ENCODE data around the gene TSPAN13. TPM values are rescaled to one million over a fixed set of nuclear protein-coding genes. Genes with fewer than 3 reads are reported as not detected.

Gene TSPAN13
- 63.1 to 70.0 TPM (median 69.5 TPM) in 3 replicates for total RNA-seq

- Mint-ChIP-seq H3K27me3 (ENCODE audit: low read depth) (peaks cover 2% of the 10 kb centered on the region), H3K4me1 (peaks cover 19% of the 10 kb centered on the region), H3K9me3 (no peaks in the 10 kb centered on the region), H3K27ac (peak within 1 kb of the TSS; percentile 92), H3K4me3 (peak within 1 kb of the TSS; percentile 81), H3K36me3 (no peaks in the 10 kb centered on the region)
- no peak for TF ChIP-seq CTCF (IDR thresholded peaks at IDR 0.05; ENCODE audit: unreplicated experiment)
- peak; percentile 78 to 91 for DNase-seq (ENCODE audit: low spot score in 2 of 2, unreplicated experiment in 2 of 2)
Measured at GRCh38 chr7:16753102-16753931, at the start of gene TSPAN13. TSPAN13 (plus strand) TSS chr7:16753755; CDS start chr7:16753968, 213 bp downstream.

GRCh38 chr7:16708511-16708910 lies 45.0 kb upstream of the TSPAN13 start:
- no peak overlapping the region for H3K27ac Mint-ChIP-seq
- peaks cover 31% of the 10 kb centered on the region for H3K36me3 Mint-ChIP-seq
- H3K9me3 Mint-ChIP-seq = no peaks in the 10 kb centered on the region
- no peaks in the 10 kb centered on the region for H3K4me1 Mint-ChIP-seq
- H3K27me3 Mint-ChIP-seq (ENCODE audit: low read depth) = no peaks in the 10 kb centered on the region
- TF ChIP-seq CTCF (IDR thresholded peaks at IDR 0.05; ENCODE audit: unreplicated experiment) = no peak
- H3K4me3 Mint-ChIP-seq = no peak overlapping the region
- no peak for DNase-seq (ENCODE audit: low spot score in 2 of 2, unreplicated experiment in 2 of 2)

GRCh38 chr7:16708980-16709379 lies 44.6 kb upstream of the TSPAN13 start:
- no peak for TF ChIP-seq CTCF (IDR thresholded peaks at IDR 0.05; ENCODE audit: unreplicated experiment)
- Mint-ChIP-seq H3K36me3 (peaks cover 28% of the 10 kb centered on the region), H3K27ac (no peak overlapping the region), H3K27me3 (ENCODE audit: low read depth) (no peaks in the 10 kb centered on the region), H3K4me1 (no peaks in the 10 kb centered on the region), H3K4me3 (no peak overlapping the region), H3K9me3 (no peaks in the 10 kb centered on the region)
- DNase-seq (ENCODE audit: low spot score in 2 of 2, unreplicated experiment in 2 of 2) = no peak

GRCh38 chr7:16710651-16711050 lies 42.9 kb upstream of the TSPAN13 start:
- Mint-ChIP-seq H3K9me3 (no peaks in the 10 kb centered on the region), H3K4me3 (no peak overlapping the region), H3K27me3 (ENCODE audit: low read depth) (no peaks in the 10 kb centered on the region), H3K36me3 (peaks cover 21% of the 10 kb centered on the region), H3K27ac (no peak overlapping the region), H3K4me1 (peaks cover 8% of the 10 kb centered on the region)
- no peak for TF ChIP-seq CTCF (IDR thresholded peaks at IDR 0.05; ENCODE audit: unreplicated experiment)
- no peak for DNase-seq (ENCODE audit: low spot score in 2 of 2, unreplicated experiment in 2 of 2)

GRCh38 chr7:16711730-16712129 lies 41.8 kb upstream of the TSPAN13 start:
- DNase-seq (ENCODE audit: low spot score in 2 of 2, unreplicated experiment in 2 of 2) = no peak
- Mint-ChIP-seq H3K36me3 (peaks cover 13% of the 10 kb centered on the region), H3K4me1 (peaks cover 8% of the 10 kb centered on the region), H3K27ac (no peak overlapping the region), H3K4me3 (no peak overlapping the region), H3K9me3 (no peaks in the 10 kb centered on the region), H3K27me3 (ENCODE audit: low read depth) (no peaks in the 10 kb centered on the region)
- TF ChIP-seq CTCF (IDR thresholded peaks at IDR 0.05; ENCODE audit: unreplicated experiment) = no peak

All from mesothelial cell of epicardium (in vitro differentiated cells).